GM19463 (cell line): Measurements from ENCODE around the gene HCRT.
"Not testable (repeated sequence)": the region's sequence is repeated elsewhere in the genome, so short reads cannot be mapped to it uniquely, and the experiment has no call there.

Experiments used
- ATAC-seq: cut with Tn5 transposase; IDR thresholded peaks from one replicate; pipeline ENCODE4 v1.9.1; 2021; ENCODE audit warnings: mild to moderate bottlenecking, moderate library complexity; ENCODE audit not compliant: unreplicated experiment

Gene HCRT

GRCh38 chr17:42184713-42185620, at the start of gene HCRT:
TSS of gene HCRT (minus strand) at chr17:42185452. CDS start at chr17:42185365, 87 bp downstream.
- ATAC-seq = no peak

GRCh38 chr17:42233994-42234393, 48.7 kb upstream of the HCRT start:
- ATAC-seq = no peak

GRCh38 chr17:42233156-42233555, 47.9 kb upstream of the HCRT start:
- no peak for ATAC-seq

- ATAC-seq = no peak
Observed at GRCh38 chr17:42230225-42230624, 45.0 kb upstream of the HCRT start.

- no peak for ATAC-seq
Observed at GRCh38 chr17:42227849-42228700, 42.8 kb upstream of the HCRT start.

GRCh38 chr17:42225646-42226045, 40.4 kb upstream of the HCRT start:
- no peak for ATAC-seq

GRCh38 chr17:42224651-42225050, 39.4 kb upstream of the HCRT start:
- ATAC-seq = no peak

GRCh38 chr17:42221886-42222745, 36.9 kb upstream of the HCRT start:
- no peak for ATAC-seq

GRCh38 chr17:42219280-42219679, 34.0 kb upstream of the HCRT start:
- not testable (repeated sequence) for ATAC-seq

GRCh38 chr17:42214156-42214555, 28.9 kb upstream of the HCRT start:
- no peak for ATAC-seq

- no peak for ATAC-seq
Observed at GRCh38 chr17:42212382-42212781, 27.1 kb upstream of the HCRT start.

GRCh38 chr17:42211921-42212341, 26.7 kb upstream of the HCRT start:
- not testable (repeated sequence) for ATAC-seq

- ATAC-seq = no peak
Observed at GRCh38 chr17:42210046-42210445, 24.8 kb upstream of the HCRT start.

GRCh38 chr17:42206153-42206612, 20.9 kb upstream of the HCRT start:
- ATAC-seq = not testable (repeated sequence)

GRCh38 chr17:42203354-42203753, 18.1 kb upstream of the HCRT start:
- ATAC-seq = no peak

GRCh38 chr17:42202696-42203095, 17.4 kb upstream of the HCRT start:
- no peak for ATAC-seq

GRCh38 chr17:42202159-42202558, 16.9 kb upstream of the HCRT start:
- no peak for ATAC-seq

GRCh38 chr17:42201458-42201772, 16.2 kb upstream of the HCRT start:
- ATAC-seq = no peak

- no peak for ATAC-seq
Observed at GRCh38 chr17:42200706-42201457, 15.6 kb upstream of the HCRT start.

- ATAC-seq = no peak
Observed at GRCh38 chr17:42199416-42200011, 14.3 kb upstream of the HCRT start.
